Spinal cord (tissue), 10 donors: ENCODE results near the gene LCN2. TPM values are rescaled to one million over a fixed set of nuclear protein-coding genes. Genes with fewer than 3 reads are reported as not detected.

Experiments used
- DNase-seq, 6 donors: peaks; one replicate each; pipeline versions ENCODE4 v3.0.0 to v3.0.0-alpha.2; 2013 to 2015; ENCODE audit warnings: low spot score in 6 of 6, low read depth in 4 of 6
- H3K27ac ChIP-seq: one replicate; pipeline ENCODE4 v1.5.1; 2013; ENCODE audit warnings: low read depth, low read length, control low read depth
- H3K27me3 ChIP-seq: one replicate; pipeline ENCODE4 v1.6.1; 2013; ENCODE audit warnings: low read length; ENCODE audit not compliant: control insufficient read depth, insufficient read depth
- H3K36me3 ChIP-seq: one replicate; pipeline ENCODE4 v1.6.1; 2013; ENCODE audit warnings: low read length; ENCODE audit not compliant: control insufficient read depth, insufficient read depth
- H3K4me1 ChIP-seq: one replicate; pipeline ENCODE4 v1.6.1; 2013; ENCODE audit warnings: low read length; ENCODE audit not compliant: control insufficient read depth, insufficient read depth
- H3K4me3 ChIP-seq: one replicate; pipeline ENCODE4 v1.5.1; 2013; ENCODE audit warnings: low read depth, low read length, control low read depth
- H3K9me3 ChIP-seq: one replicate; pipeline ENCODE4 v1.6.1; 2013; ENCODE audit warnings: low read length; ENCODE audit not compliant: control insufficient read depth, insufficient read depth
- WGBS: methylation state at CpG from one replicate; pipeline ENCODE4 v1.1.5; 2013; ENCODE audit warnings: missing lambda C conversion rate; ENCODE audit not compliant: insufficient coverage; 5-methylcytosine and 5-hydroxymethylcytosine counted together
- long read RNA-seq, 4 donors: transcript quantifications; one replicate each; lab custom pipeline, GENCODE V29; 2026
- polyA plus RNA-seq, 2 donors: library from polyadenylated mRNA; unstranded; fragments of 120-200 nt; gene quantifications; one replicate each; pipeline ENCODE4 v1.2.1, GENCODE V29; 2013; ENCODE audit not compliant: insufficient read length in 2 of 2
- total RNA-seq, 2 donors: library from RNA; depleted of rRNA in 1 of 2; stranded (reverse); fragments of 120-200 nt in 1 of 2; fragments of >200 nt in 1 of 2; gene quantifications; one replicate each; pipeline versions ENCODE4 v1.2.3 to v1.2.4, GENCODE V29; 2013 to 2014
- donor health status: healthy.

LCN2 gene
- total RNA-seq (10 to 100 TPM in 1 of 2 donors, under 1 TPM in 1; 0.28 to 14.1 TPM), polyA plus RNA-seq (under 1 TPM in 1 of 2 donors, not detected in 1; 0.29 TPM)
- long read RNA-seq, donor 1 = 0 reads
- long read RNA-seq, donor 2 = 0 reads
- long read RNA-seq, donor 3 = 0 reads
- long read RNA-seq, donor 4 = 0 reads

DNA sequence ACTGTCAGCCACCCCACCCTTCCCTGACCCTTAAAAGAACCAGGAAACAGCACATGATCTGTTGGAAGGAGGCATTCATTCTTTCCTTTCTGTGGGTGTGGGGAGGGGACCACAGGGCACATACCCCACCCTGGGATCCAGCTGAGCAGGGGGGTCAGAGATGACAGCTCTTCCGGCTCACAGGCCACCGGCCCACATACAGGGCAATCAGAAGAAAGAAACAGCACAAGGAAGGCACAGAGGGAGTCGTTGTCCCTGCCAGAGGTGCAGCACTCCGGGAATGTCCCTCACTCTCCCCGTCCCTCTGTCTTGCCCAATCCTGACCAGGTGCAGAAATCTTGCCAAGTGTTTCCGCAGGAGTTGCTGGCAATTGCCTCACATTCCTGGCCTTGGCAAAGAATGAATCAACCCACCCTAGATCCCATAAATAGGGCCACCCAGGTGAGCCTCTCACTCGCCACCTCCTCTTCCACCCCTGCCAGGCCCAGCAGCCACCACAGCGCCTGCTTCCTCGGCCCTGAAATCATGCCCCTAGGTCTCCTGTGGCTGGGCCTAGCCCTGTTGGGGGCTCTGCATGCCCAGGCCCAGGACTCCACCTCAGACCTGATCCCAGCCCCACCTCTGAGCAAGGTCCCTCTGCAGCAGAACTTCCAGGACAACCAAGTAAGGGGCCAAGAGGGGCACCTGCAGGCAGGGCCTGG, at the start of gene LCN2:
LCN2 (plus strand) TSS at position 453 of the 701 bp plus-strand sequence; CDS start at position 526, 73 bp downstream.
- H3K9me3 ChIP-seq = no peaks in the 10 kb centered on the region
- WGBS = 65% methylated on average over 9 of the region's 9 CpGs
- no peaks in the 10 kb centered on the region for H3K27me3 ChIP-seq
- peaks cover 17% of the 10 kb centered on the region for H3K4me1 ChIP-seq
- DNase-seq = no peak
- no peak within 1 kb of the TSS for H3K4me3 ChIP-seq
- H3K36me3 ChIP-seq = no peaks in the 10 kb centered on the region
- H3K27ac ChIP-seq = no peak within 1 kb of the TSS

- Histone ChIP-seq H3K9me3 (no peaks in the 10 kb centered on the region), H3K36me3 (peaks cover 67% of the 10 kb centered on the region), H3K27me3 (no peaks in the 10 kb centered on the region), H3K4me3 (no peak overlapping the region), H3K27ac (peak overlapping the region; percentile 97), H3K4me1 (peaks cover 75% of the 10 kb centered on the region)
- 45% methylated on average over 5 of the region's 16 CpGs for WGBS
- DNase-seq = peak in 1 of 6 donors; percentile 51
Observed at GRCh38 chr9:128099932-128100491, 49.2 kb upstream of the LCN2 start.

DNA sequence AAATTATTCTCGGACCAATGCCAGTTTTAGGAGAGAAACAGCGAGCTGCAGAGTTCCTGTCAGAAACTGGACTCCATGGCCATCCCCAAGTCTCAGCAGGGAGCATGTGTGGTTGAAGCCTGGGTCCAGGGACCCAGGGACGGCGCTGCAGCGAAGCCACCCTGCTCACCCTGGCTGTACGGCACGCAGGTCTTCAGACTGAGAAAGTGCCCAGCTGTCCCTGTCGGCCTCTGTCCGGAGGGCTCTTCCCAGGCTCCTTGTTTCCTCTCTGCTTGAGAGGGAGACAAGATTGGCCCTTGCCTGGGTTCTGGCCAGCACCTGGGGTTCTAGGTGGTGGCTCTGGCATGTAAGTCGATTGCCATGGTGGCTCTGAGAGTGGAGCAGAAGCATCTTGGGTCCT, 48.7 kb upstream of the LCN2 start:
- 73% methylated on average over 10 of the region's 10 CpGs for WGBS
- H3K27ac ChIP-seq = peak overlapping the region; percentile 97

DNA sequence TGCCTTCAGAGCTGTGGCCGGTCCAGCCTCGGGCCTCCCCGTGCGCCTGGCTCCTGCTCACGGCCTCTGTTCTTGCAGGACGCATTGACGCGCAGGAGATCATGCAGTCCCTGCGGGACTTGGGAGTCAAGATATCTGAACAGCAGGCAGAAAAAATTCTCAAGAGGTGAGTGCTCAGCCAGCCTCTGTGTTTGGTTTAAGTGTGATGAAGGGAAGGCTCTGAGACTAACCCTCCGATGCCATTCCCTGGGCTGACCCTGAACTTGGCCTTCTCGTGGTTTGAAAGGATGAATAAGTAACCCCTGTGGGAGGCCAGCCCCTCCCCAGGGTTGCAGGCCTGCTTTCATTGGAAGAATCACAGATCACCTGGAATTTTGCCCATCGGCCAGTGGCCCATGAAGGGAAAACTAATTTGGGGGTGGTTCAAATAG, 48.0 kb upstream of the LCN2 start:
- H3K36me3 ChIP-seq = peaks cover 75% of the 10 kb centered on the region
- H3K9me3 ChIP-seq = no peaks in the 10 kb centered on the region
- no peak overlapping the region for H3K4me3 ChIP-seq
- no peak overlapping the region for H3K27ac ChIP-seq
- peaks cover 69% of the 10 kb centered on the region for H3K4me1 ChIP-seq
- H3K27me3 ChIP-seq = no peaks in the 10 kb centered on the region
- no peak for DNase-seq
- 84% methylated on average over 12 of the region's 12 CpGs for WGBS

More for the DNA sequence above, 48.7 kb upstream of the LCN2 start:
- no peaks in the 10 kb centered on the region for H3K9me3 ChIP-seq
- H3K36me3 ChIP-seq = peaks cover 68% of the 10 kb centered on the region
- peaks cover 70% of the 10 kb centered on the region for H3K4me1 ChIP-seq
- no peak for DNase-seq
- no peak overlapping the region for H3K4me3 ChIP-seq
- no peaks in the 10 kb centered on the region for H3K27me3 ChIP-seq

DNA sequence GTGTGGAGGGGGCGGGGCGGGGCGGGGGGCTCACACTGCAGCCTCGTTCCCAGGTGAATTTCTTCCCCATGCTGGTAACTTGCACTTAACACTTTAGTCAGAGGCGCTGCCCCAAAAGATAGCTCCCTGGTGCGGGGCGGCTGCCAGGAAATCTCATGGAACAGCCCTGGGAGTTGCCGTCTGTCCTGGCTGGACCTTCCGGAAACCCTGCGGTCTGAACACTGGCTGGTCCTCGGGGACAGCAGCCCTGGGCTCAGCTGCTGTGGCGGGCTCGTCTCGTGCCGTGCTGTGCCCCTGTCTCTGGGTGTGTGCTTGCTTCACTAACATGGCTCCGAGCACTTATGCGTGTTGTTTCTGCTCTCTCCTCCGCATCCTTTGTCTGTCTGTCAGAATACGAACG, 47.6 kb upstream of the LCN2 start:
- Histone ChIP-seq H3K27me3 (no peaks in the 10 kb centered on the region), H3K4me3 (no peak overlapping the region), H3K27ac (no peak overlapping the region), H3K36me3 (peaks cover 79% of the 10 kb centered on the region), H3K9me3 (no peaks in the 10 kb centered on the region), H3K4me1 (peaks cover 69% of the 10 kb centered on the region)
- 79% methylated on average over 20 of the region's 20 CpGs for whole genome bisulfite sequencing
- DNase-seq = no peak

DNA sequence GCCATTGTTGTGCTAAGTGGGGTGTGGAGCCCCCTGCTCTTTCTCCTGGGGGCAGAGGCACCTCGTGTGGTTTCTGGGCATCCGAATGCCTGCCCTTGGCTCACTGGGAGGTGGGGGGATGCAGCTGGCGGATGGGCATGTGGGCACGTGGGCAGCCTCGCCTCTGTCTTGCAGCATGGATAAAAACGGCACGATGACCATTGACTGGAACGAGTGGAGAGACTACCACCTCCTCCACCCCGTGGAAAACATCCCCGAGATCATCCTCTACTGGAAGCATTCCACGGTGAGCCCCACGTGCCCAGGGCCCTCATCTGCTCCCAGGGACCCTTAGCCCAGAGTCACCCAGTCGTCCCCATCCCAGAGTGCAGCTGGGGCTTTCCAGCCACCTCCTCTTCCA, 47.1 kb upstream of the LCN2 start:
- Histone ChIP-seq H3K27ac (no peak overlapping the region), H3K36me3 (peaks cover 84% of the 10 kb centered on the region), H3K4me3 (no peak overlapping the region), H3K9me3 (no peaks in the 10 kb centered on the region), H3K4me1 (peaks cover 66% of the 10 kb centered on the region), H3K27me3 (no peaks in the 10 kb centered on the region)
- DNase-seq = no peak
- 66% methylated on average over 12 of the region's 13 CpGs for WGBS

GRCh38 chr9:128102861-128103588, 46.2 kb upstream of the LCN2 start:
- Histone ChIP-seq H3K4me1 (peaks cover 60% of the 10 kb centered on the region), H3K9me3 (no peaks in the 10 kb centered on the region), H3K36me3 (peaks cover 87% of the 10 kb centered on the region), H3K27ac (no peak overlapping the region), H3K27me3 (no peaks in the 10 kb centered on the region), H3K4me3 (no peak overlapping the region)
- DNase-seq = no peak
- 89% methylated on average over 22 of the region's 23 CpGs for WGBS

GRCh38 chr9:128103589-128103962, 45.7 kb upstream of the LCN2 start:
- Histone ChIP-seq H3K36me3 (peaks cover 93% of the 10 kb centered on the region), H3K4me3 (no peak overlapping the region)
- 72% methylated on average over 8 of the region's 8 CpGs for WGBS

DNA sequence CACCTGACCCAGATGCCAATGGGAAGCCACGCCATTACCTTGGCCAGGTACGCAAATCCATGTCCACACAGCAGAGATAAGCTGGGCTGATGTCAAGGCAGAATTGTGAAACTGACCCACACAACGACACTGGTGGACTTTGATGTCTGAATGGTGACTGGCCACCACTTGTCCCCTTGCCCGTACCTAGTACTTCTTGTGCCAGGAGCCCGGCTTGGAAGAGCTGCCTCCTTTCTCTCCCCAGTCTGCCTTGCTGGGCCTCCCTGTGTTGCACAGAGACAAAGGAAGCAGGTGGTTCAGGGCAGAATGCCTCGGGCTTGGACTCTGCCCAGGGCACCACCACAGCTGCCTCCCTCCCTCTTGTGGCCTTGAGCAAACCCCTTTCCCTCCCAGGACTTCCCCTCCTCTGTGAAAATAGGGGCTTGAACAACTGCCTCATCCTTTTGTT, 45.1 kb upstream of the LCN2 start:
- peak in 1 of 6 donors; percentile 58 for DNase-seq
- H3K4me3 ChIP-seq = no peak overlapping the region
- H3K9me3 ChIP-seq = no peaks in the 10 kb centered on the region
- H3K27ac ChIP-seq = no peak overlapping the region
- 48% methylated on average over 6 of the region's 6 CpGs for WGBS
- H3K27me3 ChIP-seq = no peaks in the 10 kb centered on the region
- peaks cover 56% of the 10 kb centered on the region for H3K4me1 ChIP-seq
- H3K36me3 ChIP-seq = peaks cover 94% of the 10 kb centered on the region

More at GRCh38 chr9:128103589-128103962, 45.7 kb upstream of the LCN2 start:
- H3K9me3 ChIP-seq = no peaks in the 10 kb centered on the region
- DNase-seq = no peak
- no peaks in the 10 kb centered on the region for H3K27me3 ChIP-seq
- no peak overlapping the region for H3K27ac ChIP-seq
- H3K4me1 ChIP-seq = peaks cover 59% of the 10 kb centered on the region
